Measurements from ENCODE around the gene RPL13. TPM values are rescaled to one million over a fixed set of nuclear protein-coding genes. Genes with fewer than 3 reads are reported as not detected.

RPL13 gene
- total and polyA plus RNA-seq, 2 of the 8 experiments (the other 6 are each of a cell fraction or from before 2014, with no cell fraction given): 2,162 to 7,384 TPM

DNA sequence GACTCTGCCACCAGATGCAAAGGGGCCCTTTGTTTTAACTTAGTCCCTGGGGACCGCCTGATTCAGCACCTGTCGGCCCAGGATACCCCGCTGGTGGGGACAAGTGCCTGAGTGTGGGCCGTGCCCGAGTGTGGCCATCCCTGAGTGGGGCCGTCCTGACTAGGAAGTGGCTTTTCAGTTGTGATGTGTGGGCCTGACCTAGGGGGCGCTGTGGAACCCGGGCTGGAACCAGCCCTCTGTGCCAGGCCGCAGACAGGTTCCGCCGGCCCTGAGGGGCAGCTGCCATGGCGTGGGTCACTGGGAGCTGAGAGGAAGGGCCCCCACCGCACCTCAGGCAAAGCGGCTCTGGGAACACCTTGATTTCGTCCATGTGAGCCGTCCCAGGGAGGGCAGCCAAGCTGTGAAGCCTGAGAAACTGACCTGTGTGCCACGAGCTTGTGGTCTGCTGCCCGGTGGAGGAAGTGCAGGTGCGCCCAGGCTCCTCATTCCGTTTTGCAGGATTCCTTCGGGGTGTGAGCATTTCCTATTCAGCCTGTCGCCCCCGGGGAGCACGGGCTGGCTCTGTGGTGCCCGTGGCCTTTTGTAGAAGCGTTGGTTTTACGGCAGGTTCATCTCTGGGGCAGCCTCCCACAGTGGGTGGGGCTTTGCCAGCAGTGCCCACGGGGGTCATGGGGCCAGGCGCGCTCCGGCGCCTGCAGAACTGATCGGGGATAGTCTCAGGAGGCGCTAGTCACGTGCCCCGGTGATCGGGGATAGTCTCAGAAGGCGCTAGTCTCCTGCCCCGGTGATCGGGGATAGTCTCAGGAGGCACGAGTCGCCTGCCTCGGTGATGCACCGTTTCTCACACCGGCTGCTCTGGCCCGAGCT is 5.3 kb downstream of the RPL13 start:
- H3K4me1 ChIP-seq (replicated peaks in 1 of 4; ENCODE audit: control insufficient read depth in 3 of 4, insufficient read depth in 4 of 4, low read length in 3 of 4): peaks cover 5 to 31% (median 9%) of the 10 kb centered on the region in 4 experiments
- H3K27ac ChIP-seq (ENCODE audit: low read depth, low read length): peak overlapping the region; percentile 32; the same call in 1 of the 2 replicates
- H3K14ac ChIP-seq (ENCODE audit: insufficient read length): no peak overlapping the region
- H3K18ac ChIP-seq (ENCODE audit: extremely low read depth, low read length): peak overlapping the region; percentile 86
- H2AK5ac ChIP-seq (ENCODE audit: low read depth, low read length): peak overlapping the region; percentile 31; the same call in 1 of the 2 replicates
- DNase-seq (ENCODE audit: low read depth in 1 of 2, low spot score in 2 of 2) (peak in 1 of 2 experiments; percentile 94), FAIRE-seq (no peak)
- no peak overlapping the region for H2AFZ ChIP-seq (ENCODE audit: low read length)
- H3K9me3 ChIP-seq (ENCODE audit: insufficient read depth in 2 of 2, low read depth in 1 of 2, low read length in 1 of 2): no peaks in the 10 kb centered on the region
- H3K23me2 ChIP-seq (ENCODE audit: low read depth, low read length): peaks cover 17% of the 10 kb centered on the region
- H4K20me1 ChIP-seq (replicated peaks in 1 of 2; ENCODE audit: control insufficient read depth in 1 of 2, insufficient read depth in 2 of 2, low read length in 2 of 2): peaks cover 28 to 30% of the 10 kb centered on the region in 2 experiments
- H4K91ac ChIP-seq (replicated peaks; ENCODE audit: insufficient read length, low read length): peak overlapping the region; percentile 94
- H3K4me3 ChIP-seq (ENCODE audit: extremely low read depth in 1 of 4, insufficient read depth in 2 of 4, low read depth in 3 of 4, low read length in 4 of 4): peak overlapping the region; percentile 18 to 69 (median 47); a peak in 7 of 8 replicates
- ChIA-PET POLR2A (ENCODE audit: partially characterized antibody) (interaction anchor here (0.9 to 5.5 kb wide), 26 partner anchors 8 to 318 kb away, joined by 3 to 63 read pairs (median 4); partner anchors contain the start of genes ANKRD11 and CPNE7), CTCF (ENCODE audit: partially characterized antibody) (interaction anchor here (0.5 to 1.9 kb wide), 18 partner anchors 8 to 721 kb away, joined by 3 to 9 read pairs (median 4); no protein-coding TSS in a partner anchor)
- no peak overlapping the region for H2BK15ac ChIP-seq (ENCODE audit: low read length)
- no peak overlapping the region for H2BK20ac ChIP-seq (ENCODE audit: low read length)
- H3K79me2 ChIP-seq (ENCODE audit: control insufficient read depth in 1 of 2, insufficient read depth in 2 of 2, low read length in 2 of 2): peaks cover 11 to 30% of the 10 kb centered on the region in 2 experiments
- WGBS, 2 experiments (ENCODE audit: extremely low coverage in 1 of 2, insufficient coverage in 1 of 2, insufficient read length in 1 of 2, insufficient replicate concordance in 2 of 2, low coverage in 1 of 2, low lambda C conversion rate in 2 of 2, missing lambda C conversion rate in 1 of 2): 10% methylated on average over 45 of the region's 46 CpGs; no CpG with 5 or more reads in 1 of the 2 experiments
- peak overlapping the region; percentile 89 for H4K8ac ChIP-seq (ENCODE audit: extremely low read depth, insufficient read depth, low read length)
- no peak overlapping the region for H3K23ac ChIP-seq (ENCODE audit: insufficient read length)
- peak overlapping the region in 1 of 4 experiments; percentile 14; a peak in 2 of 7 replicates for H3K9ac ChIP-seq (replicated peaks in 1 of 4; ENCODE audit: extremely low read depth in 1 of 4, low read depth in 3 of 4, low read length in 3 of 4)
- H2BK12ac ChIP-seq (ENCODE audit: low read depth, low read length): 0 out of 2 replicates have a peak overlapping the region, but pooled peaks have one; percentile 9
- H3K4ac ChIP-seq (replicated peaks; ENCODE audit: insufficient read length, low read depth, low read length): peak overlapping the region; percentile 63
- H2BK5ac ChIP-seq (ENCODE audit: low read depth, low read length): peak overlapping the region; percentile 82
- peak overlapping the region; percentile 30 for H4K5ac ChIP-seq (ENCODE audit: insufficient read length, low read depth, low read length)
- no peak overlapping the region for H3K56ac ChIP-seq (replicated peaks; ENCODE audit: insufficient read length, low read depth, low read length)
- H3K27me3 ChIP-seq (replicated peaks in 1 of 4; ENCODE audit: control insufficient read depth in 3 of 4, extremely low read depth in 1 of 4, insufficient read depth in 3 of 4, low read length in 3 of 4): no peaks in the 10 kb centered on the region
- H3K36me3 ChIP-seq (ENCODE audit: control insufficient read depth in 2 of 4, insufficient read depth in 4 of 4, low read length in 3 of 4): peaks cover 21 to 37% (median 32%) of the 10 kb centered on the region in 4 experiments
- peaks cover 3% of the 10 kb centered on the region; the same call in 1 of the 2 replicates for H3K79me1 ChIP-seq (ENCODE audit: low read depth, low read length)
- H2BK120ac ChIP-seq (replicated peaks; ENCODE audit: low read depth, low read length): no peak overlapping the region
- peak overlapping the region; percentile 91 for H3K4me2 ChIP-seq (ENCODE audit: insufficient read depth in 1 of 2, low read depth in 2 of 2, low read length in 2 of 2)
- TF ChIP-seq BACH1 (IDR thresholded peaks at IDR 0.05; ENCODE audit: low read length) (peak; percentile 88), TCF12 (IDR thresholded peaks at IDR 0.05; ENCODE audit: low read depth, low read length) (no peak), SUZ12 (IDR thresholded peaks at IDR 0.05; ENCODE audit: low read length) (peak; percentile 42; the same call in 1 of the 2 replicates), RAD21 (IDR thresholded peaks at IDR 0.05 in 1 of 2, conservative IDR thresholded peaks at IDR 0.05 in 1 of 2; ENCODE audit: low read depth in 2 of 2, low read length in 2 of 2) (peak in 1 of 2 experiments; percentile 34; a peak in 1 of 4 replicates), SRF (IDR thresholded peaks at IDR 0.05; ENCODE audit: low read depth, low read length) (no peak)
- TF ChIP-seq, protein P1, sequence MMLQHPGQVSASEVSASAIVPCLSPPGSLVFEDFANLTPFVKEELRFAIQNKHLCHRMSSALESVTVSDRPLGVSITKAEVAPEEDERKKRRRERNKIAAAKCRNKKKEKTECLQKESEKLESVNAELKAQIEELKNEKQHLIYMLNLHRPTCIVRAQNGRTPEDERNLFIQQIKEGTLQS (IDR thresholded peaks at IDR 0.05; ENCODE audit: insufficient read depth, low read depth, low read length): peak; percentile 61
- TF ChIP-seq, protein P2, sequence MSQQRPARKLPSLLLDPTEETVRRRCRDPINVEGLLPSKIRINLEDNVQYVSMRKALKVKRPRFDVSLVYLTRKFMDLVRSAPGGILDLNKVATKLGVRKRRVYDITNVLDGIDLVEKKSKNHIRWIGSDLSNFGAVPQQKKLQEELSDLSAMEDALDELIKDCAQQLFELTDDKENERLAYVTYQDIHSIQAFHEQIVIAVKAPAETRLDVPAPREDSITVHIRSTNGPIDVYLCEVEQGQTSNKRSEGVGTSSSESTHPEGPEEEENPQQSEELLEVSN (IDR thresholded peaks at IDR 0.05): peak; percentile 43; the same call in 1 of the 2 replicates

Measured in H1 (cell line).